BE2C (cell line): ENCODE data around the gene PRDM12.

Experiments used
- DNase-seq: peaks from one replicate; pipeline ENCODE4 v3.0.0-alpha.2; 2020
- H3K27me3 ChIP-seq: fragments of 250-450 bp; sonication (Bioruptor Pico); 2 replicates; pipeline ENCODE4 v1.5.1; 2020; ENCODE audit warnings: mild to moderate bottlenecking
- H3K36me3 ChIP-seq: fragments of 250-450 bp; sonication (Bioruptor Pico); 2 replicates; pipeline ENCODE4 v1.5.1; 2020; ENCODE audit warnings: mild to moderate bottlenecking
- H3K4me1 ChIP-seq: fragments of 250-450 bp; sonication (Bioruptor Pico); 2 replicates; pipeline ENCODE4 v1.5.1; 2020
- H3K4me3 ChIP-seq: 2 replicates; pipeline ENCODE4 v1.5.1; 2011; ENCODE audit warnings: low read depth, low read length
- H3K9me3 ChIP-seq: fragments of 250-450 bp; sonication (Bioruptor Pico); 2 replicates; pipeline ENCODE4 v1.5.1; 2020
- CTCF ChIP-seq: IDR thresholded peaks from 2 replicates; pipeline ENCODE4 v1.5.1; 2012; ENCODE audit warnings: mild to moderate bottlenecking, low read depth, low read length

Gene PRDM12

GRCh38 chr9:130696139-130696650 lies 31.8 kb downstream of the PRDM12 start:
- TF ChIP-seq CTCF, result no peak
- H3K4me3 ChIP-seq, result no peak overlapping the region
- peaks cover 56% of the 10 kb centered on the region for H3K36me3 ChIP-seq
- H3K9me3 ChIP-seq, result no peaks in the 10 kb centered on the region
- DNase-seq, result no peak
- H3K4me1 ChIP-seq, result peaks cover 3% of the 10 kb centered on the region; the same call in 1 of the 2 replicates
- H3K27me3 ChIP-seq, result no peaks in the 10 kb centered on the region

GRCh38 chr9:130696996-130697395 lies 32.6 kb downstream of the PRDM12 start:
- Histone ChIP-seq H3K4me1 (peaks cover 3% of the 10 kb centered on the region; the same call in 1 of the 2 replicates), H3K4me3 (no peak overlapping the region), H3K27me3 (no peaks in the 10 kb centered on the region), H3K36me3 (peaks cover 64% of the 10 kb centered on the region), H3K9me3 (no peaks in the 10 kb centered on the region)
- no peak for DNase-seq
- no peak for TF ChIP-seq CTCF

GRCh38 chr9:130698514-130698913 lies 34.1 kb downstream of the PRDM12 start:
- Histone ChIP-seq H3K9me3 (no peaks in the 10 kb centered on the region), H3K36me3 (peaks cover 79% of the 10 kb centered on the region), H3K4me1 (peaks cover 3% of the 10 kb centered on the region; the same call in 1 of the 2 replicates), H3K27me3 (no peaks in the 10 kb centered on the region), H3K4me3 (no peak overlapping the region)
- no peak for TF ChIP-seq CTCF
- DNase-seq, result no peak

GRCh38 chr9:130699047-130699446 lies 34.7 kb downstream of the PRDM12 start:
- H3K4me3 ChIP-seq, result no peak overlapping the region
- H3K9me3 ChIP-seq, result no peaks in the 10 kb centered on the region
- peaks cover 85% of the 10 kb centered on the region for H3K36me3 ChIP-seq
- DNase-seq, result no peak
- no peak for TF ChIP-seq CTCF
- no peaks in the 10 kb centered on the region for H3K27me3 ChIP-seq
- H3K4me1 ChIP-seq, result peaks cover 3% of the 10 kb centered on the region; the same call in 1 of the 2 replicates

GRCh38 chr9:130701059-130702022 lies 36.9 kb downstream of the PRDM12 start:
- peak; percentile 89 for DNase-seq
- H3K36me3 ChIP-seq, result peaks cover 89% of the 10 kb centered on the region
- no peaks in the 10 kb centered on the region for H3K9me3 ChIP-seq
- no peaks in the 10 kb centered on the region for H3K4me1 ChIP-seq
- H3K27me3 ChIP-seq, result no peaks in the 10 kb centered on the region
- H3K4me3 ChIP-seq, result no peak overlapping the region
- TF ChIP-seq CTCF, result peak; percentile 99

GRCh38 chr9:130703501-130703900 lies 39.1 kb downstream of the PRDM12 start:
- no peaks in the 10 kb centered on the region for H3K27me3 ChIP-seq
- H3K4me1 ChIP-seq, result peaks cover 3% of the 10 kb centered on the region
- peaks cover 75% of the 10 kb centered on the region for H3K36me3 ChIP-seq
- H3K9me3 ChIP-seq, result no peaks in the 10 kb centered on the region
- no peak overlapping the region for H3K4me3 ChIP-seq
- DNase-seq, result no peak
- TF ChIP-seq CTCF, result no peak
